GM21526 (cell line): ENCODE measurements around the gene POLA1.

Experiments used
- ATAC-seq: cut with Tn5 transposase; IDR thresholded peaks from one replicate; pipeline ENCODE4 v1.9.1; 2021; ENCODE audit warnings: moderate library complexity; ENCODE audit not compliant: unreplicated experiment, low FRiP score

POLA1 gene

DNA sequence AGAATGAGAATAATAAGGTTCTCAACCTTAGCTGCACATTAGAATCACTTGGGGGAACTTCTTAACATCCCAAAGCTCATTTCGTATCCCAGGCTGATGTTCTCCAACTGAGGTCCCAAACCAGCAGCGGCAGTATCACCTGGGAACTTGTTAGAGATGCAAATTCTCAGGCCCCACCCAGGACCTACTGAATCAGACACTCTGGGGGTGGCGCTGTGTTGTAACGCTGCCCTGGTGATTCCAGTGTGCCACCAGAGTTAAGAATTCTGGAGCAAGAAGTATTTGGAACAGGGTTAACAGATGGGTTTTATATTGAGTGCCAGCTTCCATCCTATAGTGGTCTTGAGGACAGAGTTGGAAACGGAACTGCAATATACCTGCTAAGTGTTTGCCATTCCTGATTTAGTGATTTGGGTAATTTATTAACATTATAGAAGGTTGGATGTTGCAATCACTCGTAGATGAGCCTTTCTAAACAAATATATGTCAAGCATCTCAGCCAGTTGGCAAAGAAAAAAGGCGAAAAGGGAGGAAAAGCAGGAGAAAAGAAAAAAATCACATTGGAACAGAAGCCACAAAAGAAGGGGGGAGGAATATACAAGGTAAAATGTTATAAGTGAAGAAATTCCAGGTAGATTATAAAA, 181.0 kb downstream of the POLA1 start:
- ATAC-seq = no peak

DNA sequence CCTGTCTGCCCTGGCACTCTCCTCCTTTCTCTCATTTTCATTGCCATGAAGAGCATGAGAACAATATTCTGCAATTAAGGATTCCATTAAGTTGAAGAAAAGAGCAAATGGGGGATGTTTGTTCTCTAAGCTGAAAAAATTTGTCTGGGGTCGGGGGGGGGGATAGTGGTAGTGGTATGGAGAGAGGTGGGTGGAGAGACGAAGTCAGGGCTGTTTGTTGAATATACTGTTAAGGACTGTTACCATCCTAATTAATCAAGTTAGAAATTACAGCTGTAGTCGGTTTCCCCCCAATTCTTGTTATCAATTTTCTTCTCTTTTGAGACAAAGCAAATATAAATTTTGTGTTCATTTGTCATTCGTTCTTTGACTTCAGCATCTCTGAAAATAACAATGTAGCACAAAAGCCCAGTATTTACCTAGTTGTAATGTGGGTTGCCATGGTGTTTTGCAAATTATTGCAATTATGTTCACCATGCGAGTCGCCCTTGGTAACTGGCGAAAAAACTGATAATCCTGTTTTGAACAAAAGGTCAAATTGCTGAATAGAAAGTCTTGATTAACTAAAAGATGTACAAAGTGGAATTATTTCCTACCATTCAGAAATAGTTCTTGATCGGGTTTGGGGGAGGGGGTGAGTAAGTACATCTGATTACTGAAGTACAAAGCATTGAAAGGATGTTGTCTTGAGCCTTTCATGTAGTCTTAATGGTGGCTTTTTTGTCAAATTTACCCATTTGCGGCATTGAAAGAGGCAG, 183.0 kb downstream of the POLA1 start:
- no peak for ATAC-seq

- no peak for ATAC-seq
These were observed 183.6 kb downstream of the POLA1 start for GRCh38 chrX:24877288-24877664.

DNA sequence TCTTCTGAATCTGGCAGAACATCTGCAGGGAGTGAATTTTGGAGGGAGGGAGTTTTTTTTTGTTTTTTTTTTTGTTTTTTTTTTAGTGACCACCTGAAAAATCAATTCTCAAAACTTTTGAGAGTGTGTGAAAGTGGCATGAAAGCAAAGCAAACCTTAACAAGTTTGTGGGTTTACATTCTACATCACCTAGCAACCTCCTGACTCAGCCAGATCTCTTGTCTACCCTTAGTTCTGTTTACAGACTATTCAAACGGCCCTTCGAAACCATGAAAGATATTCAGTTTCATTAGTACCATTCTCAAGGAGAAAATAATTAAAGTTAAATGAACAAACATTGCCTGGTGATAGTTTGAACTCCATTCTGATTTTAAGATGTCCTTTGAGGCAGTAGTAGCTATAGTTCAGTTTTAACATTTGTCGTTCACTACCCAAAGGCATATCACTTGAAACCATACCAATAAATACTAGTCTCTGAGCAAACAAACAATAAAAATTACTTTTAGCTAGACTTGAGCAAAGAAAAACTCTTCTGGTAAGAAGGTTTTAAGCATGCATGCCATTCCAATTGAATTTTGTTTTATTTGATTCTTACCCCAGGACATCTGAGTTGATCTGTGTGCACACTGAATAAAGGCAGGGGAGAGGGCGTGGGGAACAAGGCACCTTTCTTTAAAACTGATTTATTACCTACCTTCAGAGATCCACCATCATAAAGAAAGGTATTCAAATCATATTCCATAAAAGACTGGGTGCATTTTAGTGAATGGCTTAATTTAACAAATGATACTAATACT, 184.3 kb downstream of the POLA1 start:
- ATAC-seq = no peak

- ATAC-seq = no peak
These were observed 186.0 kb downstream of the POLA1 start for GRCh38 chrX:24879679-24880078.

- no peak for ATAC-seq
These were observed 193.2 kb downstream of the POLA1 start for GRCh38 chrX:24886916-24887315.

GRCh38 chrX:24890677-24891076, 197.0 kb downstream of the POLA1 start:
- no peak for ATAC-seq

- no peak for ATAC-seq
These were observed 205.7 kb downstream of the POLA1 start for GRCh38 chrX:24899391-24899790.

GRCh38 chrX:24900234-24900633, 206.5 kb downstream of the POLA1 start:
- no peak for ATAC-seq

GRCh38 chrX:24902806-24903205, 209.1 kb downstream of the POLA1 start:
- ATAC-seq = no peak

DNA sequence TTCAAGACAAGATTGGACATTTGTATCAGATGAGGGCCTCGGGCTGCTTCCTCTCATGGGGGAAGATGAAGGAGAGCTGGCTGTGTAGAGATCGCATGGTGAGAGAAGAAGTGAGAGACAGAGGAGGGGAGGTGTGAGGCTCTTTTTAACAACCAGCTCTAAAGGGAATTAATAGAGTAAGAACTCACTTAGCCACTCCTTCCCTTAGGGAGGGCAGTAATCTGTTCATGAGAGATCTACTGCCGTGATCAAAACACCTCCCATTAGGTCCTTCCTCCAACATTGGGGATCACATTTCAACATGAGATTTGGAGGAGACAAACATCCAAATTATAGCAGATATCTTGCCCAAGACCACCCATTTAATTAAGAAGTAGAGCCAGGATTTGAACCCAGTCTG, 225.0 kb downstream of the POLA1 start:
- no peak for ATAC-seq

DNA sequence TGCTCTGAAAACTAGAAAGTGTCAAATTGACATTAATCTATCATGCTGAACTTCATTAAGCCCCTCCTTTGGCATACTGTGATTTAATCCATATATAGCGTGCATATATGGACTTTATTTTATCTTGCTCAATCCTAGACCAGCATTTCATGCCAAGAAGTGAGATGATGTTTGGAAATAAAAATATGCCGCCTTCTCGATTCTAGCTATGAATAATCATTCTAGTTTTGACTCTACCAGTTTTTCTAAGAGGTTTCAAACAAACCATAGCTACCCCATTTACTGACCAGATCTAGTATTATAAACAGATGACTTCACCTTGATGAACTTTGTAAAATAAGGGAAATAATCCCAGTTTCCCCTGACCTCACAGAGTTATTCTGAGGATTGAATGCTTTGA, 227.1 kb downstream of the POLA1 start:
- ATAC-seq = no peak

- ATAC-seq = no peak
These were observed 231.7 kb downstream of the POLA1 start for GRCh38 chrX:24925430-24925829.

DNA sequence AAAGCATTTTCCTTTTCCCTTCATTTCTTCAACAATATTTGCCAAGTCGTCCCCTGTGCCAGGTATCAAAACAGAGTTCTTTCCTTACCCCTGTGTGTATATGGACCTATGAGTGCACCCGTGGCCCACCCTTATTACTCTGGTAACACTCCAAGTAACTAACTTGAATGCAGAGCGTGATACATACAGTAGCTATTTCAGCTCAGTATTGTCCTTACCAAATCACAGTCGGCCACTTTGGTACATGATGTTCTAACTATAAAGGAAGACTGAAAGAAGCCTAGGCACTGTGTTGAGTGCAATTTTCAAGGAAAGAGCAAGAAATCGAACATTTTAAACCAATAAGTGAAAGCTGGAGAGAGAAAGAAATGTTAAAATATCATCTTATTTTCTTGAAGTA, 233.7 kb downstream of the POLA1 start:
- no peak for ATAC-seq

DNA sequence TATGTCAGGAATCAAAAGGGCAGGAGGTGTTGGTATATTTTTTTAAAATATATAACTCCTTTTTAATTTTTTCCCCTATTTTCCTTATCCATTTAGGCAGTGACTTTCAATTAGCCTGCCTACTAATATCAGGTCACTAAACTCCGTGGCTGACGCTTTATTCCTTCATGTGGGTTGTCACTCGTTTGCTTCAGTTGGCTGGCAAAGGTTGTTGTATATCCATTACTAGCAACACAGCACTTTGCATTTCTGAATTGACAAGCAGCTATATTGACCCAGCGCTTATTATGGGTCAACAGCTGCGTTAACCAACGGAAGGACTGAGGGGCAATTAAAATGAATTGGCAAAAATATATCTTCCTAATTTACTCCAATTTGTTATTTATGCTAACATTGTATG, 234.4 kb downstream of the POLA1 start:
- no peak for ATAC-seq

DNA sequence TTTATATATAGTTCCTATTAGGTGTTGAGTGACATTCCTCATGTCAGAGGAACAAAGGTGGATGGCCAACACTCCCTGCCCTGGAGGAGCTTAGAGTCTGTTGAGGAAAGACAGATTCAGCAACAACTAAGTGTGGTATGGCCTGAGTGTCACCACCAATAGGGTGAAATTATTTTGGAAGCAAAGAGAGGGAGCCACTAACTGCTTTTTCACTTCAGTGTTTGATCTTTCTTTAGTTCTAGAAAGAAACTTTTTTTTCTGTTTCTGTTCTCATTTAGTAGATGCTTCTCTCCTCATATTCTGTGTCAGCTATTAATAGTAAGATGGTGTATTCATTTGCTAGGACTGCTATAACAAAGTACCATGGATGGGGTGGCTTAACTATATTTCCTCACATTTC, 240.6 kb downstream of the POLA1 start:
- ATAC-seq = peak; percentile 45

GRCh38 chrX:24945009-24945408, 251.3 kb downstream of the POLA1 start:
- ATAC-seq = no peak

DNA sequence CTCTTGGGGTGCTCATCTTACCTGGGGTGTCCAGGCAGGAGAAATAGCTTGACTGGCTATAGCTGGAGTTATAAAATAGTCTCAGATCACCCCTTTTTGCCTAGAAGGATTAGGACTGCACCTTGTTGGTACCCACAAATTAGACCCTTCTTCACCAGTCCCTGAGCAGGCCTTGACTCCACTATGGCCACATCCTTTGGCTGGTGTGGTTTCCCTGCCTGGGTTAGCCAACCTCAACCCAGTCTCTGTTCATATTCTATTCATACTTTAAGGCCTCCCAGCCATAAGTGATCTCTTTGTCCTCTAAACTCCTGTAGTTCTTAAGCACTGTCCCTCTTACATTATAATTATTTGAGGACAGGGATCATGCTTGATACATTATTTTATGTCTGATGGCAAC, 252.7 kb downstream of the POLA1 start:
- ATAC-seq = no peak

DNA sequence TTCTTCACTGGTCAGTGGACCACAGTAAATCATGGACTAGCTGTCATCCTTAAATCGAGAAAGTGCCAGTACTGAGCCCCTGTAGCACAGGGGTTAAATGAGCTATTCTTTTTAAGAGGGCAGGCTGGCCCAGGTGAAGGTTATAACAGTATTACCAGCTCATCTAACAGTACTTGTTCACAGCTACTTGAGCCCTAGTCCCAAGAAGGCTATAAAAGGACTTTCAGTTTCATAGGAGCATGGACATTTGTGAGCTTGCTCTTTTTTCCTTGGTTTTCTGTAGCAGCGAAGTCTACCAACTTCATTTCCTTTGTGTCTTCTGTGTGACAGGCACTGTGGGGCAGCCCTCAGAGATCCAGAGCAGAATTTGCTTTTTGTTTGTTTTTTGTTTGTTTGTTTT, 261.0 kb downstream of the POLA1 start:
- no peak for ATAC-seq

DNA sequence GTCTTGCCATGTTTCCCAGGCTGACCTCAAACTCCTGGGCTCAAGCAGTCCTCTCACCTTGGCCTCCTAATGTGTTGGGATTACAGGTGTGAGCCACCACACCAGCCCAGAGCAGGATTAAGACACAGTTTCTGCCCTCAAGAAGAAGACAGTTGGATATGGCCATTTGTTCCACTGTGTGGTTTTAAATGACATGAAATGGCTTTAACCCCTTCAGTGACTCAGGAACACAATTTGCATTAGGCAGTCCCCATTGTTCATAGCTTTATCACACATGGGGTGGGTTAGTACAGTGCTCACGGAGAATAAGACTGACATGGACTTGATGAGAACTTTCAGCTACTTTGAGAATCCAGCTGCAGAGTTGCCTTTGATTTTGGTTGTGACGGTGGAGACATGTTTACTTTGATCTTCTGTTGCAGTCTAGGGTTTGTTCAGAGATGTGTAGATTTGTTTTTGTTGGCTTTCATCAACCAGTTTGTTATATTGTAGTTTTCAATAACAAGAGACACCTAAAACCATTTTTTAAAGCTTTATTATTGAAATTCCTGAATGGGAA, 261.7 kb downstream of the POLA1 start:
- ATAC-seq = no peak

- no peak for ATAC-seq
These were observed 263.1 kb downstream of the POLA1 start for GRCh38 chrX:24956828-24957227.
